Nephron (organoid): Measurements from ENCODE around the gene FBXO5.

Source experiments
- H3K27ac Mint-ChIP-seq, 3 experiments: 2 replicates each; pipeline ENCODE4 v1.8.0; 2020; ENCODE audit warnings: mixed read lengths in 3 of 3, mild to moderate bottlenecking in 2 of 3, moderate library complexity in 1 of 3
- H3K27me3 Mint-ChIP-seq: 2 replicates; pipeline ENCODE4 v1.8.0; 2021; ENCODE audit warnings: low read depth, mild to moderate bottlenecking, moderate library complexity, mixed read lengths
- H3K36me3 Mint-ChIP-seq: 2 replicates; pipeline ENCODE4 v1.8.0; 2020; ENCODE audit warnings: low read depth, mixed read lengths
- H3K4me1 Mint-ChIP-seq: 2 replicates; pipeline ENCODE4 v1.8.0; 2020; ENCODE audit warnings: mixed read lengths
- H3K4me3 Mint-ChIP-seq, 3 experiments: 2 replicates each; pipeline ENCODE4 v1.8.0; 2020; ENCODE audit warnings: mild to moderate bottlenecking in 3 of 3, mixed read lengths in 3 of 3, moderate library complexity in 2 of 3
- H3K9me3 Mint-ChIP-seq: 2 replicates; pipeline ENCODE4 v1.8.0; 2020; ENCODE audit warnings: mixed read lengths
- CTCF ChIP-seq, 3 experiments: fragments of 200-600 bp; sonication (generic); IDR thresholded peaks; one replicate each; pipeline ENCODE4 v1.5.0; 2021; ENCODE audit warnings: antibody characterized with exemption in 3 of 3; ENCODE audit not compliant: unreplicated experiment in 3 of 3

The FBXO5 gene

GRCh38 chr6:153027480-153027879 lies 44.6 kb upstream of the FBXO5 start:
- no peak for TF ChIP-seq CTCF (IDR thresholded peaks at IDR 0.05; ENCODE audit: unreplicated experiment in 3 of 3)
- no peak overlapping the region for H3K4me3 Mint-ChIP-seq
- H3K36me3 Mint-ChIP-seq = no peaks in the 10 kb centered on the region
- no peaks in the 10 kb centered on the region for H3K27me3 Mint-ChIP-seq
- H3K27ac Mint-ChIP-seq = no peak overlapping the region
- no peaks in the 10 kb centered on the region for H3K9me3 Mint-ChIP-seq
- H3K4me1 Mint-ChIP-seq = no peaks in the 10 kb centered on the region

- H3K36me3 Mint-ChIP-seq = no peaks in the 10 kb centered on the region
- H3K4me3 Mint-ChIP-seq = no peak overlapping the region
- TF ChIP-seq CTCF (IDR thresholded peaks at IDR 0.05; ENCODE audit: unreplicated experiment in 3 of 3) = no peak
- no peaks in the 10 kb centered on the region for H3K4me1 Mint-ChIP-seq
- no peaks in the 10 kb centered on the region for H3K27me3 Mint-ChIP-seq
- H3K9me3 Mint-ChIP-seq = no peaks in the 10 kb centered on the region
- H3K27ac Mint-ChIP-seq = no peak overlapping the region
Measured at GRCh38 chr6:153024709-153025017, 41.8 kb upstream of the FBXO5 start.

DNA sequence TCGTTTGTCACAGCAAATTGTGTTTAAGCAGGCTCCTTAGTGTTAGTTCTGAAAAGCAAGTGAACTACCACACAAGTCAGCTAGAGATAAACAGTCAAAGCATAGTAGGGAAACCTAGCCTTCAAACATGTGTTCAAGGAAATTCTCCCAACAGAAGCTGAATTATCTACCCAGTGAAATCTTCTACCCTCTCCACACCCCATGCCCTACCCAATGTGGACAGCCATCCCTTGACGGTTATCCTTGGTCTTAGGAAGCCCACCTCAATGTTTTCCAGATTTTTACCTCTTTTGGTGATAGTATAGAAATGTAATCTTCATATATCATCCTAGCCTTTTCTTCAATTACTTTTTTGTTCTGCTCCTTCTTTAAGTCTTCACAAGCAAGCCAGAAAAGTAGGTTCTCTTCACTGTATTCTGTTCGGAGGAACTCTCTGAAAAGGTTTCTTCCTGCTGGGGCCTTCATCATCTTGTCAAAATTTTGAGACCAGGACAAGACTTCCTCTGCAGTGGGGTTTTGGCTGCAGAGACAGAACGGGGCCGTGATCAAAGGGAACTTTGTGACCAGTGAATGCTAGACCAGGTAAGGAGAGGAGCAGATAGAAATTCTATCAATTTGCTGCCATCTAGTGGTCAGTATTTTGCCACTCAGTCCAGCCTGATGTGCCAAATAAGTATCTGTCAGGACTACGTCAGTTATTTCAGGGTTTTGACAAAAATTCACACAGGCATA lies 41.3 kb upstream of the FBXO5 start:
- TF ChIP-seq CTCF (IDR thresholded peaks at IDR 0.05; ENCODE audit: unreplicated experiment in 3 of 3) = peak; percentile 66 to 75 (median 74)
- Mint-ChIP-seq H3K4me1 (no peaks in the 10 kb centered on the region), H3K27ac (no peak overlapping the region), H3K4me3 (no peak overlapping the region), H3K9me3 (no peaks in the 10 kb centered on the region), H3K27me3 (no peaks in the 10 kb centered on the region), H3K36me3 (no peaks in the 10 kb centered on the region)

GRCh38 chr6:153018355-153018754 lies 35.5 kb upstream of the FBXO5 start:
- peaks cover 6% of the 10 kb centered on the region for H3K4me1 Mint-ChIP-seq
- H3K4me3 Mint-ChIP-seq = no peak overlapping the region
- H3K9me3 Mint-ChIP-seq = no peaks in the 10 kb centered on the region
- no peaks in the 10 kb centered on the region for H3K36me3 Mint-ChIP-seq
- H3K27ac Mint-ChIP-seq = no peak overlapping the region
- no peaks in the 10 kb centered on the region for H3K27me3 Mint-ChIP-seq
- TF ChIP-seq CTCF (IDR thresholded peaks at IDR 0.05; ENCODE audit: unreplicated experiment in 3 of 3) = no peak

DNA sequence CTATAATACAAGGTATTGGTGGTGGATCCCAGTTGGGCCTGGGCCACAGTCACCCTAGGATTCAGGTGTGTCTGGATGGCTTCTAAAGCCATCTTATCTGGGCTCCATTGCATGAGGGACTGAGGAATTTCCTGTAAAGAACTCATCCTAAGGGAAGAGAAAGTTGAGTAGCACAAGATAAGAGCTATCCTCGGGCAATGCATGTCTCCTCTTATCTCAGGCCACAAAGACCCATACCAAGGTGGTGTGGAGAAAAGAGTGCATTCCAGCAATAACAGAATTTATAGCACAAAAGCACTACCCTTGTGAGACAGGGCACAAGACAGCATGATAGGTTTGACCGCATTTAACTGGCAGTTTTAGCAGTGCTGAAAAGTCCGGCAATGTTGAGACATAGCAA lies 34.0 kb upstream of the FBXO5 start:
- H3K36me3 Mint-ChIP-seq = no peaks in the 10 kb centered on the region
- no peaks in the 10 kb centered on the region for H3K27me3 Mint-ChIP-seq
- H3K4me3 Mint-ChIP-seq = no peak overlapping the region
- peaks cover 8% of the 10 kb centered on the region for H3K4me1 Mint-ChIP-seq
- no peak overlapping the region for H3K27ac Mint-ChIP-seq
- TF ChIP-seq CTCF (IDR thresholded peaks at IDR 0.05; ENCODE audit: unreplicated experiment in 3 of 3) = no peak
- no peaks in the 10 kb centered on the region for H3K9me3 Mint-ChIP-seq

DNA sequence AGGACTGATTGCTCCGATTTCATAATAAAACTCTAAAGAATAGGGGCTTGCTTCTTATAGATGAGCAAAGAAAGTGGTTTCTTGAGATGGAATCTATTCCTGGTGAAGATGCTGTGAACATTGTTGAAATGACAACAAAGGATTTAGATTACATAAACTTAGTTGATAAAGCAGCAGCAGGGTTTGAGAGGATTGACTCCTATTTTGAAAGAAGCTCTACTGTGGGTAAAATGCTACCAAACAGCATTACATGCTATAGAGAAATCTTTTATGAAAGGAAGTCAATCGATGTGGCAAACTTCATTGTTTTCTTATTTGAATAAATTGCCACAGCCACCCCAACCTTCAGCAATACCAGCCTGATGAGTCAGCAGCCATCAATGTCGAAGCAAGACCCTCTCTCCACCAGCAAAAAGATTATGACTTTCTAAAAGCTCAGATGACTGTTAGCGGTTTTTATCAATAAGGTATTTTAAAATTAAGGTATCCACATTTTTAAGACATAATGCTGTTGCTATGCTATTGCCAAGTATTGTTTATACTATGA lies 32.3 kb upstream of the FBXO5 start:
- H3K27ac Mint-ChIP-seq = no peak overlapping the region
- H3K27me3 Mint-ChIP-seq = no peaks in the 10 kb centered on the region
- H3K4me1 Mint-ChIP-seq = peaks cover 8% of the 10 kb centered on the region
- no peaks in the 10 kb centered on the region for H3K9me3 Mint-ChIP-seq
- no peak for TF ChIP-seq CTCF (IDR thresholded peaks at IDR 0.05; ENCODE audit: unreplicated experiment in 3 of 3)
- no peak overlapping the region for H3K4me3 Mint-ChIP-seq
- no peaks in the 10 kb centered on the region for H3K36me3 Mint-ChIP-seq
